22Rv1 (cell line): ENCODE results near the gene TPK1.

Experiments used
- H3K27ac ChIP-seq: fragments of 450-650 bp; 2 replicates; pipeline ENCODE4 v1.5.1; 2017
- CTCF ChIP-seq: fragments of 450-650 bp; IDR thresholded peaks from 2 replicates; pipeline ENCODE4 v1.5.1; 2017; ENCODE audit warnings: mild to moderate bottlenecking
- ZFX ChIP-seq: fragments of 450-650 bp; IDR thresholded peaks from 2 replicates; pipeline ENCODE4 v1.6.1; 2017; ENCODE audit warnings: antibody characterized with exemption, borderline replicate concordance

Gene TPK1

GRCh38 chr7:144862612-144863319, 26.9 kb upstream of the TPK1 start:
- no peak for TF ChIP-seq ZFX
- no peak for TF ChIP-seq CTCF
- no peak overlapping the region for H3K27ac ChIP-seq

- TF ChIP-seq ZFX (no peak), CTCF (no peak)
- no peak overlapping the region for H3K27ac ChIP-seq
These were observed 23.9 kb upstream of the TPK1 start for GRCh38 chr7:144859739-144860138.

- no peak overlapping the region for H3K27ac ChIP-seq
- TF ChIP-seq CTCF (no peak), ZFX (no peak)
These were observed 21.6 kb upstream of the TPK1 start for GRCh38 chr7:144857463-144857862.

GRCh38 chr7:144854839-144855424, 19.1 kb upstream of the TPK1 start:
- no peak overlapping the region for H3K27ac ChIP-seq

GRCh38 chr7:144853542-144853941, 17.7 kb upstream of the TPK1 start:
- no peak for TF ChIP-seq CTCF
- TF ChIP-seq ZFX, result no peak
- H3K27ac ChIP-seq, result no peak overlapping the region

More at GRCh38 chr7:144854839-144855424, 19.1 kb upstream of the TPK1 start:
- TF ChIP-seq ZFX, result no peak
- TF ChIP-seq CTCF, result peak; percentile 92

- H3K27ac ChIP-seq, result no peak overlapping the region
- no peak for TF ChIP-seq ZFX
- no peak for TF ChIP-seq CTCF
These were observed 12.2 kb upstream of the TPK1 start for GRCh38 chr7:144848078-144848477.

- TF ChIP-seq ZFX, result no peak
- no peak for TF ChIP-seq CTCF
- H3K27ac ChIP-seq, result no peak overlapping the region
These were observed 6.6 kb upstream of the TPK1 start for GRCh38 chr7:144842377-144842851.
